Measurements from ENCODE around the gene CTXN3.

The CTXN3 gene

DNA sequence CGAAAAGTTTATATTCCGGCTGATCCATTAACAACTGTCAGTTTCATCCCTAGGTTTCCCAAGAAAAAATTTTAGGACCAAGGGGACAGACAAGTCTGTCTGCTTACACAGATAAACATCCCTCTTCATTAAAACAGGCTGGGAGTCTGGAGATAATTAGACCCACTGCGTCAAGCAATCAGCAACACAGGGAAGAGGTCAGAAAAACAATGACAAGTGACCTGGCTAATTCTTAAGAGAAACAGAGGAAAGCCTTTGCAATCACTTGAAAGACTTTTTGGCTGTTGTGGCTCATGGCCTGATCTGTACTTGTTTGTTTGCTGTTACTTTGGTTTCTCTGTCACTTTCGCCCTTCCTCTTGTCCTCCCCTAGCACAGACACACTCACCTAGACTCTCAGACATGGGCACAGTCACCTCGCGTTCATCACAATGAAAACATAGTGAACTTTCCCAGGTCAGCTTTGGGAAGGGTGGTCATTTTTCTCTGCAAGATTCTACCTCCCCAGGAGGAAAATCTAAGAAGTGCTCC, 51.4 kb downstream of the CTXN3 start:
- Mint-ChIP-seq H3K36me3 (ENCODE audit: low read depth) (no peaks in the 10 kb centered on the region), H3K27me3 (peaks cover 9% of the 10 kb centered on the region), H3K4me3 (no peak overlapping the region)

GRCh38 chr5:127702434-127702833, 53.6 kb downstream of the CTXN3 start:
- Mint-ChIP-seq H3K36me3 (ENCODE audit: low read depth) (no peaks in the 10 kb centered on the region), H3K9me3 (no peaks in the 10 kb centered on the region), H3K4me1 (ENCODE audit: low read depth) (no peaks in the 10 kb centered on the region), H3K27me3 (peaks cover 9% of the 10 kb centered on the region), H3K27ac (no peak overlapping the region), H3K4me3 (no peak overlapping the region)

More for the DNA sequence above, 51.4 kb downstream of the CTXN3 start:
- Mint-ChIP-seq H3K9me3 (no peaks in the 10 kb centered on the region), H3K4me1 (ENCODE audit: low read depth) (no peaks in the 10 kb centered on the region), H3K27ac (no peak overlapping the region)

DNA sequence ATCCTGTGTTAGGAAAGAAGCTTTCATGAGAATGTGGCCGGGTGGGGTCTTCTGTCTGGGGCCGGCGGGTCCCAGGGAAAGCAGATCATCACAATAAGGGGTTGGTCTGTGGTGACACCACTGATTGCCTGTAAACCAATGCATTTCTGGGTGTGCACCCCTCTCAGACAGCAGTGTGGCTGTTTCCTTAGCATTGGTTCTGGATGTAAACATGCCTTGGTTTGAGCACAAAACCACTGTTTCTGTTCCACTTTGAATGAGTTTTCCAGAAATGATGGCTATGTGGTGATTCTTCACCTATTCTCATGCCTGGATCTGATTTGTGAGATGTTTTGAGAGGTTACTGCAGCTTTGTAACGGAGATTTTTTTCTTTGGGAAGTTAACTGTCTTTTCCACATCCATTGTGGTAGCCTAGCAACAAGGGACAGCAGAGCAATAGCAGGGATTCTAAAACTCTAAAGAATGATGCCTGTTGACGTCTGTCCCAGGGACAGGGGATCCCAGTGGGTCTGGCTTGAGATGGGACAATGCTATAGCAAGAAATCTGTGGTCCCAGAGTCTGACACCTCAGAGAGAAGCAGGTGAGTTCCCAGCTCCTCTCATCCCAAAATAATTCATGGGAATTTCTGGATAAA, 54.2 kb downstream of the CTXN3 start, which contains the start of gene CCDC192:
TSS of gene CCDC192 (plus strand) at position 466 of the 636 bp plus-strand sequence. CDS start at position 521, 55 bp downstream.
- Mint-ChIP-seq H3K27me3 (peaks cover 9% of the 10 kb centered on the region), H3K36me3 (ENCODE audit: low read depth) (no peaks in the 10 kb centered on the region), H3K4me3 (no peak within 1 kb of the TSS), H3K27ac (no peak within 1 kb of the TSS), H3K9me3 (no peaks in the 10 kb centered on the region), H3K4me1 (ENCODE audit: low read depth) (no peaks in the 10 kb centered on the region)

DNA sequence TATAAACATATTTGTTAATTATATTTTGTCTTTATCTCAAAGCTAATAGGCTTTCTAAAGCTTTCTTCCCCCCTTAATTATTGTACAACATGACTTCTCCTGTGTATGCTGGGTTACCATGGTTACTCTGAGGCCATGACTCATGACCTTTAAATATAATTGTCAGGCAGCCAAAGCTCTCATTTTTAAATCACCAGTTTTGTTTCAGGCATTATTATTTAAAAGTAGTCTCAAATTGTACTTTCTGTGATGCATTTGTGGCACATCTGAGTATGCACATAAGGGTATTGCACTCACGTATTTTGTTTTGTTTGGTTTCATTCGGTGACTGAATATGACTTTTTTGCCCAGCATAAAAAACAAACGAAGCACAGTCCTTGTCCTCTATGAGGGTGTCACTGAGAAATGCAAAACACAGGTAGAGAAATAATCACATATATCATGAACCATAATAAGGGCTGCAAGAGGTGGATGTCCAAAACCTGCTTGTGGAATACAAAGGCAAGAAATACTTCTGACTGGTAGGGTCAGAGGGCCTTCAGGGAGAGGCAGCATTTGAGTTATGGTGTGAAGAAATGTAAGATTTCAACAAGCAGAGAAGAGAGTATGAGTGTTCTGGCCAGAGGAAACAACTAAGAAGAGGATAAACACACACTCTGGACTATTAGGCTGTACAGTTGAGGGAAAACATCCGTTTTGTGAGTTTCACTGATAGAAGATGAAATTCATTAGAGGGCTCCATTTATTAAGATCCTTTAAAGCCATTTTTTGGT, 56.4 kb downstream of the CTXN3 start:
- no peak overlapping the region for H3K4me3 Mint-ChIP-seq
- H3K9me3 Mint-ChIP-seq, result no peaks in the 10 kb centered on the region
- H3K4me1 Mint-ChIP-seq (ENCODE audit: low read depth), result no peaks in the 10 kb centered on the region
- no peak overlapping the region for H3K27ac Mint-ChIP-seq
- H3K27me3 Mint-ChIP-seq, result peaks cover 9% of the 10 kb centered on the region
- H3K36me3 Mint-ChIP-seq (ENCODE audit: low read depth), result no peaks in the 10 kb centered on the region

- Mint-ChIP-seq H3K27me3 (peaks cover 9% of the 10 kb centered on the region), H3K27ac (no peak overlapping the region), H3K9me3 (no peaks in the 10 kb centered on the region), H3K4me1 (ENCODE audit: low read depth) (no peaks in the 10 kb centered on the region), H3K4me3 (no peak overlapping the region), H3K36me3 (ENCODE audit: low read depth) (no peaks in the 10 kb centered on the region)
Measured at GRCh38 chr5:127706691-127707090, 57.8 kb downstream of the CTXN3 start.

GRCh38 chr5:127707209-127707608, 58.3 kb downstream of the CTXN3 start:
- Mint-ChIP-seq H3K4me3 (no peak overlapping the region), H3K4me1 (ENCODE audit: low read depth) (no peaks in the 10 kb centered on the region), H3K27ac (no peak overlapping the region), H3K27me3 (peaks cover 9% of the 10 kb centered on the region), H3K36me3 (ENCODE audit: low read depth) (no peaks in the 10 kb centered on the region), H3K9me3 (no peaks in the 10 kb centered on the region)

Data from stimulated activated naive CD8-positive, alpha-beta T cell treated with anti-CD3 and anti-CD28 coated beads, Interleukin-15, Interleukin-2, amounts not matched to agents 100 ng/mL and 50 ng/mL, for 24 hours (primary cell).